GM12892 (cell line): Measurements from ENCODE around the gene CFAP157.

Source experiments
- DNase-seq: peaks from one replicate; pipeline ENCODE4 v3.0.0; 2011; ENCODE audit not compliant: insufficient read length
- FAIRE-seq: peaks from 2 replicates; lab custom pipeline; 2011; peaks lifted over from hg19 to GRCh38; lab: Jason Lieb, UNC
- POLR2A ChIP-seq: IDR thresholded peaks from 2 replicates; pipeline ENCODE4 v1.6.1; 2011; ENCODE audit warnings: low read depth, low read length, control low read depth
- POLR2AphosphoS5 ChIP-seq: IDR thresholded peaks from 2 replicates; pipeline ENCODE4 v1.6.1; 2011; ENCODE audit warnings: low read depth, low read length, control low read depth
- TAF1 ChIP-seq: IDR thresholded peaks from 2 replicates; pipeline ENCODE4 v1.6.1; 2011; ENCODE audit warnings: low read depth, mild to moderate bottlenecking, control low read depth, low read length, borderline replicate concordance

CFAP157 gene

GRCh38 chr9:127680846-127681245 is 25.9 kb upstream of the CFAP157 start:
- no peak for DNase-seq
- TF ChIP-seq POLR2AphosphoS5 (no peak), POLR2A (no peak), TAF1 (no peak)
- no peak for FAIRE-seq

- TF ChIP-seq POLR2AphosphoS5 (no peak), TAF1 (no peak), POLR2A (no peak)
- DNase-seq (no peak), FAIRE-seq (no peak)
Observed at GRCh38 chr9:127682351-127683136, 24.2 kb upstream of the CFAP157 start.

- no peak for TF ChIP-seq TAF1
- TF ChIP-seq POLR2A = no peak
- TF ChIP-seq POLR2AphosphoS5 = no peak
- no peak for FAIRE-seq
- no peak for DNase-seq
Observed at GRCh38 chr9:127683723-127684122, 23.1 kb upstream of the CFAP157 start.

GRCh38 chr9:127684576-127684975 is 22.2 kb upstream of the CFAP157 start:
- DNase-seq = no peak
- FAIRE-seq = no peak
- no peak for TF ChIP-seq POLR2AphosphoS5
- no peak for TF ChIP-seq TAF1
- no peak for TF ChIP-seq POLR2A

- DNase-seq (no peak), FAIRE-seq (no peak)
- no peak for TF ChIP-seq POLR2AphosphoS5
- TF ChIP-seq POLR2A = no peak
- no peak for TF ChIP-seq TAF1
Observed at GRCh38 chr9:127686461-127687393, 20.1 kb upstream of the CFAP157 start.

GRCh38 chr9:127689329-127690000 is 17.3 kb upstream of the CFAP157 start:
- FAIRE-seq = no peak

GRCh38 chr9:127690735-127691134 is 16.1 kb upstream of the CFAP157 start:
- FAIRE-seq (no peak), DNase-seq (no peak)
- TF ChIP-seq POLR2AphosphoS5 (no peak), POLR2A (no peak), TAF1 (no peak)

More at GRCh38 chr9:127689329-127690000, 17.3 kb upstream of the CFAP157 start:
- TF ChIP-seq TAF1 = no peak
- TF ChIP-seq POLR2AphosphoS5 = no peak
- TF ChIP-seq POLR2A = no peak
- no peak for DNase-seq

- no peak for TF ChIP-seq TAF1
- no peak for TF ChIP-seq POLR2AphosphoS5
- TF ChIP-seq POLR2A = no peak
- DNase-seq (no peak), FAIRE-seq (no peak)
Observed at GRCh38 chr9:127692071-127692470, 14.7 kb upstream of the CFAP157 start.

- DNase-seq (no peak), FAIRE-seq (no peak)
- TF ChIP-seq POLR2A = no peak
- no peak for TF ChIP-seq POLR2AphosphoS5
- no peak for TF ChIP-seq TAF1
Observed at GRCh38 chr9:127693143-127693542, 13.6 kb upstream of the CFAP157 start.

- no peak for FAIRE-seq
Observed at GRCh38 chr9:127693697-127694096, 13.1 kb upstream of the CFAP157 start.

GRCh38 chr9:127694890-127695720 is 11.7 kb upstream of the CFAP157 start:
- DNase-seq (no peak), FAIRE-seq (no peak)
- TF ChIP-seq POLR2AphosphoS5 (no peak), POLR2A (no peak), TAF1 (no peak)

More at GRCh38 chr9:127693697-127694096, 13.1 kb upstream of the CFAP157 start:
- no peak for DNase-seq
- TF ChIP-seq POLR2A = no peak
- no peak for TF ChIP-seq TAF1
- TF ChIP-seq POLR2AphosphoS5 = no peak
